ENCODE data around the gene KIF6. TPM values are rescaled to one million over a fixed set of nuclear protein-coding genes. Genes with fewer than 3 reads are reported as not detected.

Gene KIF6
- total RNA-seq, 4 donors from 2014 or later = under 0.01 to 0.34 (median 0.19) TPM; not detected in 1

GRCh38 chr6:39560915-39561314 lies 164.3 kb downstream of the KIF6 start:
- TF ChIP-seq CTCF (IDR thresholded peaks at IDR 0.05; ENCODE audit: low read depth) = no peak

GRCh38 chr6:39558591-39559190 lies 166.5 kb downstream of the KIF6 start:
- no peak for TF ChIP-seq CTCF (IDR thresholded peaks at IDR 0.05; ENCODE audit: low read depth)

GRCh38 chr6:39558079-39558478 lies 167.1 kb downstream of the KIF6 start:
- TF ChIP-seq CTCF (IDR thresholded peaks at IDR 0.05; ENCODE audit: low read depth) = no peak

GRCh38 chr6:39555136-39555535 lies 170.1 kb downstream of the KIF6 start:
- TF ChIP-seq CTCF (IDR thresholded peaks at IDR 0.05; ENCODE audit: low read depth) = no peak

- no peak for TF ChIP-seq CTCF (IDR thresholded peaks at IDR 0.05; ENCODE audit: low read depth)
Measured at GRCh38 chr6:39553860-39554802, 171.1 kb downstream of the KIF6 start.

GRCh38 chr6:39553029-39553428 lies 172.2 kb downstream of the KIF6 start:
- no peak for TF ChIP-seq CTCF (IDR thresholded peaks at IDR 0.05; ENCODE audit: low read depth)

GRCh38 chr6:39550191-39550590 lies 175.0 kb downstream of the KIF6 start:
- no peak for TF ChIP-seq CTCF (IDR thresholded peaks at IDR 0.05; ENCODE audit: low read depth)
